Lower leg skin (tissue), 4 donors: ENCODE results near the gene TPTE. TPM values are rescaled to one million over a fixed set of nuclear protein-coding genes. Genes with fewer than 3 reads are reported as not detected.
"Not testable (repeated sequence)": the region's sequence is repeated elsewhere in the genome, so short reads cannot be mapped to it uniquely, and the experiment has no call there.

Experiments used
- DNase-seq, 2 donors: peaks; one replicate each; pipeline ENCODE4 v3.0.0-alpha.2; 2019; ENCODE audit warnings: low spot score in 2 of 2
- H3K4me3 ChIP-seq: fragments of 200-600 bp; sonication (generic); 2 replicates; pipeline ENCODE4 v1.5.1; 2017; ENCODE audit warnings: mild to moderate bottlenecking, low read depth; ENCODE audit not compliant: poor library complexity, severe bottlenecking
- CTCF ChIP-seq, 3 donors: fragments of 450-650 bp; IDR thresholded peaks; one replicate each; pipeline ENCODE4 v1.5.1; 2016; ENCODE audit warnings: antibody characterized with exemption in 3 of 3, mild to moderate bottlenecking in 3 of 3, moderate library complexity in 2 of 3
- POLR2A ChIP-seq, 2 donors: fragments of 450-650 bp; IDR thresholded peaks; one replicate each; pipeline ENCODE4 v1.6.1; 2016 to 2017; ENCODE audit warnings: antibody characterized with exemption in 2 of 2, mild to moderate bottlenecking in 1 of 2, moderate library complexity in 1 of 2
- WGBS, 2 donors: methylation state at CpG; one replicate each; pipeline ENCODE4 v1.1.5; 2018; 5-methylcytosine and 5-hydroxymethylcytosine counted together
- intact Hi-C: fragments of 100-400 bp; cut with DNase I; formaldehyde crosslinking; loops from one replicate; pipeline ENCODE4 v1.15.0; 2023; ENCODE audit warnings: low total_unique reads
- total RNA-seq, 4 donors: library from RNA; depleted of rRNA; stranded (reverse); fragments of >200 nt; gene quantifications; one replicate each; pipeline ENCODE4 v1.1.0, GENCODE V29; 2016

TPTE gene
- total RNA-seq, 4 donors from 2014 or later = not detected

DNA sequence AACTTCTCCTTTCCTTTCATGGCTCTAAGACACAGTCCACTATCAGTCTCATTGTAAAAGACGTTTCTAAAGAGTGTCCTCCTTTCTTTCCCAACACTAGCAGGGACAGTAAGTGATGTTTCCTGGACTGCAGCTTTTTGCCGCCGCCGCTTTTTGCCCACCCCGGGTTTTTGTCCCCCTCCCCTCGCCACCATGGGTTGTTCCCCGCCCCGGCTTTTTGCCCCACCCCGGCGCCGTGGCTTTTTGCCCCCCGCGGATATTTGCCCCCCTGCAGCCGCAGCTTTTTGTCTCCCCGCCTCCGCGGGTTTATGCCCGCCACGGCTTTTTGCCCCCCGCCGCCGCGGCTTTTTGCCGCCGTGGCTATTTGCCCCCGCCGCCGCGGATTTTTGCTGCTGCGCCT, 95.2 kb downstream of the TPTE start:
- H3K4me3 ChIP-seq = no peak overlapping the region
- intact Hi-C loops = no loop called here
- no peak for TF ChIP-seq CTCF (IDR thresholded peaks at IDR 0.05)
- no peak for TF ChIP-seq POLR2A (IDR thresholded peaks at IDR 0.05)

GRCh38 chr21:10617133-10617752, 95.9 kb downstream of the TPTE start:
- intact Hi-C loops = not testable (repeated sequence)

More for the DNA sequence above, 95.2 kb downstream of the TPTE start:
- WGBS, 2 donors = 66 to 70% methylated on average over 29 to 30 of the region's 30 CpGs
- DNase-seq = no peak

DNA sequence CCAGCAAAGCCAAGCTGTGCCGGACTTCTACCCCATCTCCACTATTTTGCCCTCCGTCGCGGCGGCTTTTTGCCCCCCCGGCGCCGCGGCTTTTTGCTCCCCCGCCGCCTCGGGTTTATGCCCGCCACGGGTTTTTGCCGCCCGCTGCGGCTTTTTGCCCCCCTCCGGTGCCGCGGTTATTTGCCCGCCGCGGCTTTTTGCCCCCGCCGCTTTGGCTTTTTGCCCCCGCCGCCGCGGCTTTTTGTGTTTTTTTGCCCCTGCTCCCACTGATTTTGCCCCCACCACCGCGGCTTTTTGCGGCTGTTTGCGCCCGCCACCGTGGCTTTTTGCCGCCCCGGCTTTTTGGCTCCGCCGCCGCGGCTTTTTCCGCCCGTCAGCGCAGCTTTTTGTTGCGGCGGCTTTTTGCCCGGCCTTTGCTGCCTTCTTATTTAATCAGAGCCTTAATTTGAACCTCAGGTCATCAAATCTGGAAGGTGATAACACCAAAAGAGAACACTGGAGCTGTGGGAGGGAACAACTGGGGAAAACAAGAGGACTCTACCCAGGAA, 106.0 kb downstream of the TPTE start:
- DNase-seq = peak in 1 of 2 donors; percentile 86
- TF ChIP-seq CTCF (IDR thresholded peaks at IDR 0.05) (no peak), POLR2A (IDR thresholded peaks at IDR 0.05) (no peak)
- intact Hi-C loops = no loop called here
- WGBS, 2 donors = 63 to 70% methylated on average over 47 of the region's 47 CpGs
- no peak overlapping the region for H3K4me3 ChIP-seq

More at GRCh38 chr21:10617133-10617752, 95.9 kb downstream of the TPTE start:
- not testable (repeated sequence) for H3K4me3 ChIP-seq, DNase-seq
- 61 to 64% methylated on average over 3 of the region's 3 CpGs for WGBS, 2 donors

DNA sequence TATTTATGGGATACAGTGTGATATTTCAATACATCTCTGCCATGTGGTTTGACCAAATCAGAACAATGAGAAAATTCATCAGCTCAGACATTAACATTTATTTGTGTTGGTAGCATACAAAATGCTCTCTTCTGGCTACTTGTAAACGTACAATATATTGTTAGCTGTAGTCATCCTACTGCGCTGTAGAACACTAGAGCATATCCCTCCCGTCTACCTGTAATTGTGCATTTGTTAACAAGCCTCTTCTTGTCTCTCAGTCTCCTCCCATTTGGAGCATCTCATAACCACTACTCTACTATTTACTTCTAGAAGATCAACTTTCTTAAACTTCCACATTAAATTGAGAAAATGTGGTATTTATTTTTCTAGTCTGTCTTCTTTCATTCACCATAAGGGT, 107.9 kb downstream of the TPTE start:
- DNase-seq, intact Hi-C loops, H3K4me3 ChIP-seq: not testable (repeated sequence)
- 68 to 77% methylated on average over 3 of the region's 3 CpGs for WGBS, 2 donors

DNA sequence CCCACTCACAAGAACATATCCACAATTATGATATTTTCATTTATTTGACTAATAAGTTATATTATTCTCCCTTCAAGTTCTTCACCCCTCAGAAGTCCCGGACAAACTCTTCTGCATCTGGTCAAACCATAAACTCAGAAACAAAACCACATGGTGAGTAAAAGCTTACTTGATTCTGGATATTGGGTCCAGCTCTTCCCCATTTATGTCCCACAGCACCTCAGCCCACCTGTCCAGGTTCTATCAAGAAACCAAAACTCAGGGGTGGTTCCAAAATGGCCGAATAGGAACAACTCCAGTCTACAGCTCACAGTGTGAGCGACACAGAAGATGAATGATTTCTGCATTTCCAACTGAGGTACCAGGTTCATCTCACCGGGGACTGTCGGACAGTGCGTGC, 109.4 kb downstream of the TPTE start:
- DNase-seq, H3K4me3 ChIP-seq, intact Hi-C loops: not testable (repeated sequence)
- 65 to 72% methylated on average over 6 of the region's 6 CpGs for WGBS, 2 donors

GRCh38 chr21:10631316-10631715, 109.9 kb downstream of the TPTE start:
- H3K4me3 ChIP-seq, intact Hi-C loops, DNase-seq: not testable (repeated sequence)
- WGBS, 2 donors = 58 to 59% methylated on average over 5 of the region's 5 CpGs

GRCh38 chr21:10638144-10638543, 116.8 kb downstream of the TPTE start:
- intact Hi-C loops, H3K4me3 ChIP-seq: not testable (repeated sequence)
- WGBS, 2 donors = 59 to 61% methylated on average over 9 of the region's 9 CpGs
- peak in 1 of 2 donors; percentile 84 for DNase-seq

DNA sequence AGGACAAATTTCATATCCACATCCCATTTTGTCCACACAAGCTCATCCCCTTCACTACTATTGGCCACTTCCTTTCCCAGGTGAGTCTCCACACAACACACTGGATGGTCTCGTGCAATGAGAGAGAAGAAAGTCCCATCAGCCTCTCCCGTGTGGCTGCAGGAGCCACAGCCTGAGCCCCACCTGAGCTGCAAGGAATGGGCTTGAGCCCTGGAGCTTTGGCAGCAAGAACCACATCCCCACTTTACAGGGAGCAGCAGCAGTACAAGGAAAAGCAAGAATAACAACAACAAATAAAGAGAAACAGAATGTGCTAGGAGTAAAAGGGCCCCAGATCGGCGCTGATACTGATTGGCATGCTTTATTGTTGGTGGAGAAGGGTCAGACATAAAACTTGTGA, 117.7 kb downstream of the TPTE start:
- TF ChIP-seq POLR2A (IDR thresholded peaks at IDR 0.05) = no peak
- TF ChIP-seq CTCF (IDR thresholded peaks at IDR 0.05) = no peak
- no peak overlapping the region for H3K4me3 ChIP-seq
- intact Hi-C loops = no loop called here
- WGBS, 2 donors = 55 to 66% methylated on average over 4 of the region's 4 CpGs
- peak in 1 of 2 donors; percentile 83 for DNase-seq

- DNase-seq = peak in 1 of 2 donors; percentile 78
- intact Hi-C loops = not testable (repeated sequence)
Measured at GRCh38 chr21:10639746-10640145, 118.4 kb downstream of the TPTE start.

More at GRCh38 chr21:10639746-10640145, 118.4 kb downstream of the TPTE start:
- H3K4me3 ChIP-seq = not testable (repeated sequence)
